GM19351 (cell line): ENCODE data around the gene KRT37.
"Not testable (repeated sequence)": the region's sequence is repeated elsewhere in the genome, so short reads cannot be mapped to it uniquely, and the experiment has no call there.

Source experiments
- ATAC-seq: cut with Tn5 transposase; IDR thresholded peaks from one replicate; pipeline ENCODE4 v1.9.1; 2021; ENCODE audit warnings: mild to moderate bottlenecking, moderate library complexity; ENCODE audit not compliant: unreplicated experiment

Gene KRT37

GRCh38 chr17:41407226-41407625 is 17.2 kb downstream of the KRT37 start:
- no peak for ATAC-seq

GRCh38 chr17:41406205-41406604 is 18.2 kb downstream of the KRT37 start:
- no peak for ATAC-seq

- no peak for ATAC-seq
These were observed 20.2 kb downstream of the KRT37 start for GRCh38 chr17:41404024-41404671.

GRCh38 chr17:41403404-41404023 is 20.9 kb downstream of the KRT37 start:
- no peak for ATAC-seq

- ATAC-seq, result no peak
These were observed 22.2 kb downstream of the KRT37 start for GRCh38 chr17:41402161-41402560.

GRCh38 chr17:41396996-41397660 is 27.3 kb downstream of the KRT37 start, which contains the start of gene KRT31:
Gene KRT31 (minus strand): TSS chr17:41397608. CDS start chr17:41397539, 69 bp downstream.
- no peak for ATAC-seq

GRCh38 chr17:41396340-41396739 is 28.0 kb downstream of the KRT37 start:
- no peak for ATAC-seq

- ATAC-seq, result no peak
These were observed 28.8 kb downstream of the KRT37 start for GRCh38 chr17:41395611-41396010.

- ATAC-seq, result not testable (repeated sequence)
These were observed 29.3 kb downstream of the KRT37 start for GRCh38 chr17:41395044-41395443.

- ATAC-seq, result no peak
These were observed 30.0 kb downstream of the KRT37 start for GRCh38 chr17:41394254-41394996.

- no peak for ATAC-seq
These were observed 30.6 kb downstream of the KRT37 start for GRCh38 chr17:41393826-41394225.

- ATAC-seq, result no peak
These were observed 31.1 kb downstream of the KRT37 start for GRCh38 chr17:41393294-41393693.

GRCh38 chr17:41392278-41392677 is 32.1 kb downstream of the KRT37 start:
- ATAC-seq, result no peak

- ATAC-seq, result no peak
These were observed 32.9 kb downstream of the KRT37 start for GRCh38 chr17:41391535-41391934.

GRCh38 chr17:41390411-41390938 is 33.9 kb downstream of the KRT37 start:
- no peak for ATAC-seq

GRCh38 chr17:41387670-41388069 is 36.7 kb downstream of the KRT37 start:
- no peak for ATAC-seq

GRCh38 chr17:41386227-41386626 is 38.2 kb downstream of the KRT37 start:
- no peak for ATAC-seq

- ATAC-seq, result no peak
These were observed 40.7 kb downstream of the KRT37 start for GRCh38 chr17:41383690-41384089.

- no peak for ATAC-seq
These were observed 42.0 kb downstream of the KRT37 start for GRCh38 chr17:41382394-41382793.

GRCh38 chr17:41381943-41382342 is 42.4 kb downstream of the KRT37 start, which contains the start of gene KRT34:
Gene KRT34 (minus strand): TSS chr17:41382306. CDS start chr17:41382246, 60 bp downstream.
- ATAC-seq, result not testable (repeated sequence)

GRCh38 chr17:41380091-41380490 is 44.3 kb downstream of the KRT37 start:
- not testable (repeated sequence) for ATAC-seq
